Measurements from ENCODE around the gene SRP68. TPM values are rescaled to one million over a fixed set of nuclear protein-coding genes. Genes with fewer than 3 reads are reported as not detected.
"Not testable (repeated sequence)": the region's sequence is repeated elsewhere in the genome, so short reads cannot be mapped to it uniquely, and the experiment has no call there.

Gene SRP68
- polyA plus RNA-seq, 3 donors = 27.4 to 47.1 (median 42.1) TPM

- H3K9me3 Mint-ChIP-seq; H3K4me3 ChIP-seq (replicated peaks in 1 of 3; ENCODE audit: low read depth in 2 of 3, low read length in 3 of 3); H3K27me3 Mint-ChIP-seq (ENCODE audit: low read depth in 3 of 3); H3K4me3 Mint-ChIP-seq; H2AFZ ChIP-seq (ENCODE audit: insufficient read depth, low read depth, low read length, poor library complexity, severe bottlenecking); H3K4me2 ChIP-seq (replicated peaks; ENCODE audit: extremely low read depth, low read length, poor library complexity, severe bottlenecking); H3K4me1 Mint-ChIP-seq; DNase-seq; H3K9me3 ChIP-seq (replicated peaks in 1 of 2; ENCODE audit: control insufficient read depth in 1 of 2, insufficient read depth in 1 of 2, low read length in 2 of 2); H4K20me1 ChIP-seq (ENCODE audit: insufficient read depth, low read length); H3K27ac Mint-ChIP-seq; H3K27ac ChIP-seq (ENCODE audit: low read depth in 1 of 2, low read length in 2 of 2); H3K4me1 ChIP-seq (ENCODE audit: control insufficient read depth in 1 of 2, insufficient read depth in 2 of 2, low read length in 2 of 2); H3K9ac ChIP-seq (ENCODE audit: insufficient read depth, low read length, poor library complexity, severe bottlenecking); H3K79me2 ChIP-seq (ENCODE audit: insufficient read depth, low read length); H3K27me3 ChIP-seq (ENCODE audit: control insufficient read depth in 2 of 2, insufficient read depth in 2 of 2, low read length in 2 of 2); intact Hi-C loops (cut with micrococcal nuclease): not testable (repeated sequence)
- H3K36me3 Mint-ChIP-seq = peaks cover 79 to 99% of the 10 kb centered on the region in 2 donors
- H3K36me3 ChIP-seq (replicated peaks in 1 of 2; ENCODE audit: control insufficient read depth in 1 of 2, insufficient read depth in 2 of 2, low read length in 2 of 2) = peaks cover 85 to 99% of the 10 kb centered on the region in 2 donors
- 100% methylated on average over 2 of the region's 3 CpGs for WGBS (ENCODE audit: insufficient coverage)
These were observed 29.4 kb downstream of the SRP68 start for GRCh38 chr17:76042868-76043267.

DNA sequence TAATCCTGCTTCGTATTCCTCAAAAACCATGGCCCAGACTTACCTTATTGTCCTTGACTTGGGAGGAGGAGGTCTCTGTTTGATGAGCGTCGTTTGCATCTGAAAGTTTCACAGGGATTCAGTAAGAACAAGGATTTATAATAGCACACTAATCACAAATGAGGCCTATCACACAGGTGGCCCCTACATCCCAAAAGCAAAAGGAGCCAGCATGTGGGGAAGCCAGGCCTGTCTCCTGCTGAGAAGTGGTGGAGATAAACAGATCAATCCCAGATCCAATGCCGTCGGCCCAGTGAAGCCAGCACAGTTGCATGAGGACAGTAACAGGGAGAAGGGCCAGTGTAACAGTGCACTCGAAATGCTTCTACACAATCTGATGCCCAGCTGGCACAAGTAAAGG lies 31.9 kb downstream of the SRP68 start:
- WGBS (ENCODE audit: insufficient coverage) = no CpG with 5 or more reads among the region's 6 CpGs
- no peak overlapping the region for H3K27ac ChIP-seq (ENCODE audit: low read depth in 1 of 2, low read length in 2 of 2)
- no peak overlapping the region for H3K4me3 ChIP-seq (replicated peaks in 1 of 3; ENCODE audit: low read depth in 2 of 3, low read length in 3 of 3)
- Mint-ChIP-seq H3K27me3 (ENCODE audit: low read depth in 3 of 3) (no peaks in the 10 kb centered on the region), H3K4me1 (no peaks in the 10 kb centered on the region), H3K9me3 (peaks cover 0 to under 1% (median 0%) of the 10 kb centered on the region in 7 donors), H3K4me3 (no peak overlapping the region), H3K36me3 (peaks cover 69 to 83% of the 10 kb centered on the region in 2 donors), H3K27ac (peak overlapping the region in 1 of 7 donors; percentile 70)
- H3K36me3 ChIP-seq (replicated peaks in 1 of 2; ENCODE audit: control insufficient read depth in 1 of 2, insufficient read depth in 2 of 2, low read length in 2 of 2) = peaks cover 65 to 78% of the 10 kb centered on the region in 2 donors
- intact Hi-C loops (cut with micrococcal nuclease) = no loop called here
- TF ChIP-seq CTCF (IDR thresholded peaks at IDR 0.05) = no peak
- H3K9me3 ChIP-seq (replicated peaks in 1 of 2; ENCODE audit: control insufficient read depth in 1 of 2, insufficient read depth in 1 of 2, low read length in 2 of 2) = no peaks in the 10 kb centered on the region
- no peaks in the 10 kb centered on the region for H4K20me1 ChIP-seq (ENCODE audit: insufficient read depth, low read length)
- no peak overlapping the region for H3K9ac ChIP-seq (ENCODE audit: insufficient read depth, low read length, poor library complexity, severe bottlenecking)
- no peaks in the 10 kb centered on the region for H3K79me2 ChIP-seq (ENCODE audit: insufficient read depth, low read length)
- no peaks in the 10 kb centered on the region for H3K27me3 ChIP-seq (ENCODE audit: control insufficient read depth in 2 of 2, insufficient read depth in 2 of 2, low read length in 2 of 2)
- no peak overlapping the region for H3K4me2 ChIP-seq (replicated peaks; ENCODE audit: extremely low read depth, low read length, poor library complexity, severe bottlenecking)
- DNase-seq = no peak
- no peak overlapping the region for H2AFZ ChIP-seq (ENCODE audit: insufficient read depth, low read depth, low read length, poor library complexity, severe bottlenecking)
- H3K4me1 ChIP-seq (ENCODE audit: control insufficient read depth in 1 of 2, insufficient read depth in 2 of 2, low read length in 2 of 2) = no peaks in the 10 kb centered on the region
